ENCODE measurements around the gene CSH2.
A peak's percentile ranks its signal among the peaks of the same experiment; 100 is the strongest.

- peak; percentile 12; the same call in 1 of the 2 replicates for TF ChIP-seq CTCF (IDR thresholded peaks at IDR 0.05)
- no peak for TF ChIP-seq ZFX (IDR thresholded peaks at IDR 0.05; ENCODE audit: borderline replicate concordance)
These were observed 30.7 kb downstream of the CSH2 start, which contains the start of gene SMARCD2 for GRCh38 chr17:63842540-63843386.
